ENCODE data around the gene SLC5A4. TPM values are rescaled to one million over a fixed set of nuclear protein-coding genes. Genes with fewer than 3 reads are reported as not detected.

The SLC5A4 gene
- total and polyA plus RNA-seq, 2 donors from 2014 or later = 2.0 TPM; not detected in 1

DNA sequence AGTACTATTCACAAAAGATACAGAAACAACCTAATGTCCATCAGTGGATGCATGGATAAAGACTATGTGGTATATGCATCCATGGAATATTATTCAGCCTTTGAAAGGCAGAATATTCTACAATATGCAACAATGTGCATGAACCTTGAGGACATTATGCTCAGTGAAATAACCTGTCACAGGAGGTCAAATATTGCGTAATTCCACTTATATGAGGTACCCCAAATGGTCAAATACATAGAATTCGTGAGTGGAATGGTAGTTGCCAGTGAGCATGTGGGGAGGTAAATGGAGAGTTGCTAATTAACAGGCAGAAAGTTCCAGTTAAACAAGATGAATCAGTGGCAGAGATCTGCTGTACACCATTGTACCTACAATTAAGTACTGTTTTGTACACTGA, 3.6 kb upstream of the SLC5A4 start:
- no peaks in the 10 kb centered on the region for H3K36me3 ChIP-seq (ENCODE audit: control insufficient read depth in 2 of 3, insufficient read depth in 3 of 3, low read length in 3 of 3)
- TF ChIP-seq, protein P1, sequence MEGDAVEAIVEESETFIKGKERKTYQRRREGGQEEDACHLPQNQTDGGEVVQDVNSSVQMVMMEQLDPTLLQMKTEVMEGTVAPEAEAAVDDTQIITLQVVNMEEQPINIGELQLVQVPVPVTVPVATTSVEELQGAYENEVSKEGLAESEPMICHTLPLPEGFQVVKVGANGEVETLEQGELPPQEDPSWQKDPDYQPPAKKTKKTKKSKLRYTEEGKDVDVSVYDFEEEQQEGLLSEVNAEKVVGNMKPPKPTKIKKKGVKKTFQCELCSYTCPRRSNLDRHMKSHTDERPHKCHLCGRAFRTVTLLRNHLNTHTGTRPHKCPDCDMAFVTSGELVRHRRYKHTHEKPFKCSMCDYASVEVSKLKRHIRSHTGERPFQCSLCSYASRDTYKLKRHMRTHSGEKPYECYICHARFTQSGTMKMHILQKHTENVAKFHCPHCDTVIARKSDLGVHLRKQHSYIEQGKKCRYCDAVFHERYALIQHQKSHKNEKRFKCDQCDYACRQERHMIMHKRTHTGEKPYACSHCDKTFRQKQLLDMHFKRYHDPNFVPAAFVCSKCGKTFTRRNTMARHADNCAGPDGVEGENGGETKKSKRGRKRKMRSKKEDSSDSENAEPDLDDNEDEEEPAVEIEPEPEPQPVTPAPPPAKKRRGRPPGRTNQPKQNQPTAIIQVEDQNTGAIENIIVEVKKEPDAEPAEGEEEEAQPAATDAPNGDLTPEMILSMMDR (IDR thresholded peaks at IDR 0.05; ENCODE audit: borderline replicate concordance, extremely low read depth, insufficient read depth) = no peak
- H3K27me3 ChIP-seq (ENCODE audit: control insufficient read depth, insufficient read depth, low read length) = no peaks in the 10 kb centered on the region
- H3K9me3 ChIP-seq (ENCODE audit: control insufficient read depth in 2 of 3, insufficient read depth in 1 of 3, low read length in 3 of 3) = peaks cover 0 to 2% (median 0%) of the 10 kb centered on the region in 3 donors
- no peak overlapping the region for H3K9ac ChIP-seq (ENCODE audit: low read length in 3 of 3)
- no peak overlapping the region for H3K27ac ChIP-seq (ENCODE audit: low read depth in 2 of 2, low read length in 2 of 2)
- intact Hi-C loops (cut with DNase I) = no loop called here
- H3K4me3 ChIP-seq (ENCODE audit: low read length in 3 of 3) = no peak overlapping the region
- H3K4me1 ChIP-seq (ENCODE audit: control insufficient read depth in 2 of 3, insufficient read depth in 2 of 3, low read depth in 1 of 3, low read length in 3 of 3) = no peaks in the 10 kb centered on the region
- FAIRE-seq = no peak
- no peak for DNase-seq

DNA sequence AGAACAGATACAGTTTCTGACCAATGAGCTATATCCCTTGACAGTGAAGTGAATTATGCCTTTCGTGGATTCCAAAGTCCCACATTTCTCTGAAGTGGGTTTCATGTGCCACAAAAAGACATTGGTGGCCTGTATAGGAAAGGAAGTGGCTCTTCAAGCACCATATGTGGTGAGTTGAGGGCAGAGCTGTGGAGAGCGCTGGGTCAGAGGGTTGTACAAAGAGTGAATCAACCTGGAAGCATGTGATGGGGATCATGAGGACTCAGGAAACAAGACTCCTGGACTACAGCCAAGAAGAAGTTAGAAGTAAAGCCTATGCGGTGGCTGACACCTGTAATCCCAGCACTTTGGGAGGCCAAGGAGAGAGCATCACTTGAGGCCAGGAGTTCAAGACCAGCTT, 579 bp upstream of the SLC5A4 start:
- Histone ChIP-seq H3K27ac (ENCODE audit: low read depth in 2 of 2, low read length in 2 of 2) (no peak overlapping the region), H3K27me3 (ENCODE audit: control insufficient read depth, insufficient read depth, low read length) (no peaks in the 10 kb centered on the region), H3K9ac (ENCODE audit: low read length in 3 of 3) (no peak overlapping the region), H3K4me1 (ENCODE audit: control insufficient read depth in 2 of 3, insufficient read depth in 2 of 3, low read depth in 1 of 3, low read length in 3 of 3) (no peaks in the 10 kb centered on the region), H3K36me3 (ENCODE audit: control insufficient read depth in 2 of 3, insufficient read depth in 3 of 3, low read length in 3 of 3) (no peaks in the 10 kb centered on the region), H3K4me3 (ENCODE audit: low read length in 3 of 3) (no peak overlapping the region), H3K9me3 (ENCODE audit: control insufficient read depth in 2 of 3, insufficient read depth in 1 of 3, low read length in 3 of 3) (no peaks in the 10 kb centered on the region)
- intact Hi-C loops (cut with DNase I) = no loop called here
- TF ChIP-seq, protein P1 (IDR thresholded peaks at IDR 0.05; ENCODE audit: borderline replicate concordance, extremely low read depth, insufficient read depth) = no peak
- FAIRE-seq (no peak), DNase-seq (no peak)

DNA sequence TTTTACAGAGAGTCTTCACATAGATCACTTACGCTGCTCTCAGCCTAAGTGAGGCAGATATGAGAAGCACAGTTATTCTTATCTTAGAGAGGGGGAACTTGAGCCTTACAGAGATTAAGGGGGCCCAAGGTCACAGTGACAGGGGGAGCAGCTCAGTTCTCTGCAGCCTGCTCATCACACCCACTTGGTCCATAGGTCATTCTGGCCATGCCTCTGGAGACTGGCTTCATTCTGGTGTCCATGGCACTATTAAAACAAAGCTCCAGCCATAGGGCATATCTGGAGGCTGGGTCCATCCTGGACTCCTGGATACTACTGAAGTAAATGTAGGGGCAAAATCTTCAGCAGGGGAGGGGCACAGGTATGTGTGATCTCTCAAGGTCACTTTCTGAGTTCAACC, 5.9 kb downstream of the SLC5A4 start:
- intact Hi-C loops (cut with DNase I) = no loop called here
- FAIRE-seq = no peak
- TF ChIP-seq, protein P1 (IDR thresholded peaks at IDR 0.05; ENCODE audit: borderline replicate concordance, extremely low read depth, insufficient read depth) = no peak
- no peak for DNase-seq
- Histone ChIP-seq H3K27me3 (ENCODE audit: control insufficient read depth, insufficient read depth, low read length) (no peaks in the 10 kb centered on the region), H3K4me1 (ENCODE audit: control insufficient read depth in 2 of 3, insufficient read depth in 2 of 3, low read depth in 1 of 3, low read length in 3 of 3) (peaks cover 0 to 13% (median 0%) of the 10 kb centered on the region in 3 donors), H3K4me3 (ENCODE audit: low read length in 3 of 3) (no peak overlapping the region), H3K9ac (ENCODE audit: low read length in 3 of 3) (no peak overlapping the region), H3K27ac (ENCODE audit: low read depth in 2 of 2, low read length in 2 of 2) (no peak overlapping the region), H3K36me3 (ENCODE audit: control insufficient read depth in 2 of 3, insufficient read depth in 3 of 3, low read length in 3 of 3) (no peaks in the 10 kb centered on the region), H3K9me3 (ENCODE audit: control insufficient read depth in 2 of 3, insufficient read depth in 1 of 3, low read length in 3 of 3) (no peaks in the 10 kb centered on the region)

DNA sequence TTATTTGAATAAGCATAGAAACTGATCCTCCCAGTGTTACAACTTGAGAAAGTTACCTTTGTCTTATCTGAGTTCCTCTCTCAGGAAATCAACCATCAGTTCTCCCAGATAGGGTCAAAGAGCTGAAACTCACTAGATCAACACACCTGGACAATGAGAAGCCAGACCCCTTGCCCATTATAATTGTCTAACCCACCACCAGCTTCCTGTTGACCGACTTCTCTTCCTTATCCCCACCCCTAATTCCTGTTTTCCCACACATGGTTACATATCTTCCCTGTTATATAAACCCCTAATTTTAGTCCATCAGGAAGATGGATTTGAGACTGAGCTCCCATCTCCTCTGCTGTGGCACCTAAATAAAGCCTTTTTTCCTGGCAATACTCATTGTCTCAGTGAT, 6.9 kb downstream of the SLC5A4 start:
- DNase-seq = no peak
- H3K27ac ChIP-seq (ENCODE audit: low read depth in 2 of 2, low read length in 2 of 2) = no peak overlapping the region
- H3K9ac ChIP-seq (ENCODE audit: low read length in 3 of 3) = no peak overlapping the region
- peaks cover 0 to 13% (median 0%) of the 10 kb centered on the region in 3 donors for H3K4me1 ChIP-seq (ENCODE audit: control insufficient read depth in 2 of 3, insufficient read depth in 2 of 3, low read depth in 1 of 3, low read length in 3 of 3)
- no peaks in the 10 kb centered on the region for H3K9me3 ChIP-seq (ENCODE audit: control insufficient read depth in 2 of 3, insufficient read depth in 1 of 3, low read length in 3 of 3)
- TF ChIP-seq, protein P1 (IDR thresholded peaks at IDR 0.05; ENCODE audit: borderline replicate concordance, extremely low read depth, insufficient read depth) = no peak
- no peaks in the 10 kb centered on the region for H3K27me3 ChIP-seq (ENCODE audit: control insufficient read depth, insufficient read depth, low read length)
- H3K4me3 ChIP-seq (ENCODE audit: low read length in 3 of 3) = no peak overlapping the region
- no peaks in the 10 kb centered on the region for H3K36me3 ChIP-seq (ENCODE audit: control insufficient read depth in 2 of 3, insufficient read depth in 3 of 3, low read length in 3 of 3)
- intact Hi-C loops (cut with DNase I) = no loop called here
- no peak for FAIRE-seq
